CD1c-positive myeloid dendritic cell (primary cell): ENCODE measurements around the gene CT47A7.
"Not testable (repeated sequence)": the region's sequence is repeated elsewhere in the genome, so short reads cannot be mapped to it uniquely, and the experiment has no call there.

Experiments used
- DNase-seq: peaks from one replicate; pipeline ENCODE4 v3.0.0-alpha.2; 2016; ENCODE audit errors: extremely low spot score

Gene CT47A7

DNA sequence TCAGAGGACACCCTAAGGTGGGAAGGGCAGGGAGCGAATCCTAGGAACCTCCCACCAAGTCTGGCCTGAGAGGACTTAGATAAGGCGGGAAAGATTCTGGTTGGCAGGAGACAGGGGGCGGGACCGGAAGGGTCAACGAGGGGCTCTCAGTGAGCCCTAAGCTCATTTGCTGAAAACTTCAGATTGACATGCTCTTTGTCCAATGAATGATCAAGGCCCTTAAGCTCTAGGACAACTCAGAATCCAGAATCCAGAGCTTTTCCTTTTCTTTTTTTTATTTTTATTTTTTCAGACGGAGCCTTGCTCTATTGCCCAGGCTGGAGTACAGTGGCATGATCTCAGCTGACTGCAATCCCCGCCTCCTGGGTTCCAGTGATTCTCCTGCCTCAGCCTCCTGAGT is at the start of gene CT47A7:
Gene CT47A7, minus strand, starts transcription at position 101 of the 400 bp plus-strand sequence. CDS start 255 bp downstream, outside the sequence.
- not testable (repeated sequence) for DNase-seq

DNA sequence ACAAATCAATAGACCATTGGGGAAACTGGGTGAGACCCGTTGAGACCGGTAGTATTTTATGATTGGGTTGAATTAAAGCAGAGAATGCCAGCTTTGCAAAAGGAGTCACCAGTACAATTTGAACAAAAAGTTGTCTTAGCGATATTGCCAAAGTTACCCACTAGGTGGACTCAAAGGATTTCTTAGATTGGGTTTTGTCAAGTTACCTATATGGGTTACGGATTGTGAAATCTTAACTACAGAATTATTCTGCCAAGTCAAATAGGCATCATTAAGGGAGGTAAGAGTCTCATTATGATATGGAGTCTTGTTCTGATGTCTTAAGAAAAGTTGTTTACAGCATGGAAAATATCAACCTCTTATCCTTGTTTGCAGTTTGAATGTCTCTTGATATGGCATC is 44.2 kb upstream of the CT47A7 start:
- no peak for DNase-seq

DNA sequence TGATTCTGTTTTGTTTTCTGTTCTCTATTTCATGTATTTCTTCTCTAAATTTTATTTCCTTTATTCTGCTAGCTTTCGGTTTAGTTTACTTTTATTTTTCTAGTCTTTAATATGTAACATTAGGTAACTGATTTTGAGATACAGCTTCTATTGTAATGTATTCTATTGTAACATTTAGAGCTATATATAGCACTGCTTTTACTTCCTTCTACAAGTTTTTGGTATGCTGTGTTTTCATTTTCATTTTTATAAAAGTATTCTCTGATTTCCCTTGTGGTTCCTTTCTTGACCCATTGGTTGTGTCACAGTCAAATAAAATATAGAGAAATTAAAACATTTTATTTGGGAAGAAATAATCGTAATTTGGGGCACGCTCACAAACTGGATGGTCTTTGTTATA is 43.0 kb upstream of the CT47A7 start:
- no peak for DNase-seq

DNA sequence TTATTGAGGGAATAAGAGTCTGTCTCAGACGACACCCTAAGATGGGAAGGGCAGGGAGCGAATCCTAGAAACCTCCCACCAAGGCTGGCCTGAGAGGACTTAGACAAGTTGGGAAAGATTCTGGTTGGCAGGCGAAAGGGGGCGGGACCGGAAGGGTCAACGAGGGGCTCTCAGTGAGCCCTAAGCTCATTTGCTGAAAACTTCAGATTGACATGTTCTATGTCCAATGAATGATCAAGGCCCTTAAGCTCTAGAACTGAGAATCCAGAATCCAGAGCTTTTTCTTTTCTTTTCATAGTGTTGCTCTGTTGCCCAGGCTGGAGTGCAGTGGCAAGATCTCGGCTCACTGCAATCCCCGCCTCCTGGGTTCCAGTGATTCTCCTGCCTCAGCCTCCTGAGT is 29.3 kb upstream of the CT47A7 start, which contains the start of gene CT47A1:
Gene CT47A1, minus strand, starts transcription at position 101 of the 400 bp plus-strand sequence. CDS start 231 bp downstream, outside the sequence.
- not testable (repeated sequence) for DNase-seq
